ENCODE data around the gene ETS1.

GRCh38 chr11:128456566-128457268 is 130.6 kb downstream of the ETS1 start:
- no peak for TF ChIP-seq CTCF (IDR thresholded peaks at IDR 0.05; ENCODE audit: low read length)
- no peak for TF ChIP-seq EZH2 (IDR thresholded peaks at IDR 0.05; ENCODE audit: borderline replicate concordance, low read length)

Measured in OCI-LY1 (cell line).